ENCODE data around the gene HSPA9. TPM values are rescaled to one million over a fixed set of nuclear protein-coding genes. Genes with fewer than 3 reads are reported as not detected.

The HSPA9 gene
- total and polyA plus RNA-seq, 2 of the 13 experiments (the other 11 are each of a cell fraction or from before 2014, with no cell fraction given), result 165 to 478 TPM

DNA sequence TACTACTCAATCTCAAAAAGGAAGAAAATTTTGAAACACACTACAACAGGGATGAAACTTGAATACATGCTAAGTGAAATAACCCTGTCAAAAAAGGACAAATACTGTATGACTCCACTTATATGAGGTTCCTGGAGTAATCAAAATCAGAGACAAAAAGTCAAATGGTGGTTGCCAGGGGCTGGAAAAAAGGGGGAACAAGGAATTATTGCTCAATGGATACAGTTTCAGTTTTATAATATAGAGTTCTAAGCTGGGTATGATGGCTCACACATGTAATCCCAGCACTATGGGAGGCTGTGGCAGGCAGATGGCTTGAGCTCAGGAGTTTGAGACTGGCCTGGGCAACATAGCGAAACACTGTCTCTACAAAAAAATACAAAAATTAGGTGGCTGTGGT, 61.2 kb downstream of the HSPA9 start:
- FAIRE-seq (no peak), DNase-seq (ENCODE audit: low spot score) (no peak), ATAC-seq (no peak)
- WGBS (ENCODE audit: low lambda C conversion rate), result 100% methylated on average over 1 of the region's 1 CpG
- no peaks in the 10 kb centered on the region for H3K9me3 ChIP-seq (ENCODE audit: low read length)
- no peak overlapping the region for H3K9ac ChIP-seq (ENCODE audit: insufficient read depth, low read depth, low read length)
- in situ Hi-C loops (cut with HindIII; ENCODE audit: extremely low pct_ligation_motif_present, low pct_unique_long_range_greater_than_20kb), result no loop called here
- H3K79me2 ChIP-seq (ENCODE audit: insufficient read depth, low read length), result peaks cover 5% of the 10 kb centered on the region
- H3K4me3 ChIP-seq (replicated peaks in 1 of 3; ENCODE audit: insufficient read depth in 1 of 3, low read depth in 2 of 3, low read length in 3 of 3), result no peak overlapping the region
- CTCF ChIA-PET (ENCODE audit: low intra/inter-chr PET ratio, low total read pairs), result no interaction called here
- POLR2A ChIA-PET, result no interaction called here
- intact Hi-C loops (cut with micrococcal nuclease; ENCODE audit: unreplicated experiment), result no loop called here
- no TSS peak for BruUV-seq (replicated peaks)
- no peaks in the 10 kb centered on the region for H3K27me3 ChIP-seq (ENCODE audit: control insufficient read depth in 1 of 2, insufficient read depth in 2 of 2, low read length in 2 of 2)
- peaks cover 33% of the 10 kb centered on the region for H3K4me1 ChIP-seq (ENCODE audit: insufficient read depth, low read length)
- no peak overlapping the region for H2AFZ ChIP-seq (ENCODE audit: low read length)
- H3K27ac ChIP-seq (ENCODE audit: extremely low read length, insufficient read depth, low read length), result no peak overlapping the region
- H4K20me1 ChIP-seq (ENCODE audit: insufficient read depth, low read length), result 0 out of 2 replicates have a peak, but pooled peaks cover 4% of the 10 kb centered on the region
- H3K4me2 ChIP-seq (ENCODE audit: low read depth, low read length), result no peak overlapping the region
- H3K36me3 ChIP-seq (replicated peaks in 1 of 2; ENCODE audit: control insufficient read depth in 1 of 2, insufficient read depth in 2 of 2, low read length in 2 of 2), result peaks cover 24 to 86% of the 10 kb centered on the region in 2 experiments
- TF ChIP-seq, protein P1, sequence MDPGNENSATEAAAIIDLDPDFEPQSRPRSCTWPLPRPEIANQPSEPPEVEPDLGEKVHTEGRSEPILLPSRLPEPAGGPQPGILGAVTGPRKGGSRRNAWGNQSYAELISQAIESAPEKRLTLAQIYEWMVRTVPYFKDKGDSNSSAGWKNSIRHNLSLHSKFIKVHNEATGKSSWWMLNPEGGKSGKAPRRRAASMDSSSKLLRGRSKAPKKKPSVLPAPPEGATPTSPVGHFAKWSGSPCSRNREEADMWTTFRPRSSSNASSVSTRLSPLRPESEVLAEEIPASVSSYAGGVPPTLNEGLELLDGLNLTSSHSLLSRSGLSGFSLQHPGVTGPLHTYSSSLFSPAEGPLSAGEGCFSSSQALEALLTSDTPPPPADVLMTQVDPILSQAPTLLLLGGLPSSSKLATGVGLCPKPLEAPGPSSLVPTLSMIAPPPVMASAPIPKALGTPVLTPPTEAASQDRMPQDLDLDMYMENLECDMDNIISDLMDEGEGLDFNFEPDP (CRISPR knock-in tag; conservative IDR thresholded peaks at IDR 0.05), result no peak
- no peak for TF ChIP-seq HNRNPUL1 (IDR thresholded peaks at IDR 0.05; ENCODE audit: low read depth, low read length)
- TF ChIP-seq TOPORS (CRISPR knock-in tag; IDR thresholded peaks at IDR 0.05), result no peak
- TF ChIP-seq, protein P2, sequence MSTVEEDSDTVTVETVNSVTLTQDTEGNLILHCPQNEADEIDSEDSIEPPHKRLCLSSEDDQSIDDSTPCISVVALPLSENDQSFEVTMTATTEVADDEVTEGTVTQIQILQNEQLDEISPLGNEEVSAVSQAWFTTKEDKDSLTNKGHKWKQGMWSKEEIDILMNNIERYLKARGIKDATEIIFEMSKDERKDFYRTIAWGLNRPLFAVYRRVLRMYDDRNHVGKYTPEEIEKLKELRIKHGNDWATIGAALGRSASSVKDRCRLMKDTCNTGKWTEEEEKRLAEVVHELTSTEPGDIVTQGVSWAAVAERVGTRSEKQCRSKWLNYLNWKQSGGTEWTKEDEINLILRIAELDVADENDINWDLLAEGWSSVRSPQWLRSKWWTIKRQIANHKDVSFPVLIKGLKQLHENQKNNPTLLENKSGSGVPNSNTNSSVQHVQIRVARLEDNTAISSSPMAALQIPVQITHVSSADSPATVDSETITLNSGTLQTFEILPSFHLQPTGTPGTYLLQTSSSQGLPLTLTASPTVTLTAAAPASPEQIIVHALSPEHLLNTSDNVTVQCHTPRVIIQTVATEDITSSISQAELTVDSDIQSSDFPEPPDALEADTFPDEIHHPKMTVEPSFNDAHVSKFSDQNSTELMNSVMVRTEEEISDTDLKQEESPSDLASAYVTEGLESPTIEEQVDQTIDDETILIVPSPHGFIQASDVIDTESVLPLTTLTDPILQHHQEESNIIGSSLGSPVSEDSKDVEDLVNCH (CRISPR knock-in tag; IDR thresholded peaks at IDR 0.05), result no peak
- no peak for TF ChIP-seq ZNF17 (CRISPR knock-in tag; IDR thresholded peaks at IDR 0.05)
- no peak for TF ChIP-seq ATM (IDR thresholded peaks at IDR 0.05; ENCODE audit: borderline replicate concordance)
- no peak for TF ChIP-seq ZNF709 (CRISPR knock-in tag; IDR thresholded peaks at IDR 0.05)
- TF ChIP-seq FOXM1 (CRISPR knock-in tag; IDR thresholded peaks at IDR 0.05), result no peak
- no peak for TF ChIP-seq ZNF781 (CRISPR knock-in tag; IDR thresholded peaks at IDR 0.05; ENCODE audit: borderline replicate concordance, not compliant biosample characterization)
- no peak for TF ChIP-seq SNAI1 (CRISPR knock-in tag; IDR thresholded peaks at IDR 0.05; ENCODE audit: borderline replicate concordance)
- TF ChIP-seq ZNF251 (CRISPR knock-in tag; IDR thresholded peaks at IDR 0.05), result no peak
- TF ChIP-seq, protein P3, sequence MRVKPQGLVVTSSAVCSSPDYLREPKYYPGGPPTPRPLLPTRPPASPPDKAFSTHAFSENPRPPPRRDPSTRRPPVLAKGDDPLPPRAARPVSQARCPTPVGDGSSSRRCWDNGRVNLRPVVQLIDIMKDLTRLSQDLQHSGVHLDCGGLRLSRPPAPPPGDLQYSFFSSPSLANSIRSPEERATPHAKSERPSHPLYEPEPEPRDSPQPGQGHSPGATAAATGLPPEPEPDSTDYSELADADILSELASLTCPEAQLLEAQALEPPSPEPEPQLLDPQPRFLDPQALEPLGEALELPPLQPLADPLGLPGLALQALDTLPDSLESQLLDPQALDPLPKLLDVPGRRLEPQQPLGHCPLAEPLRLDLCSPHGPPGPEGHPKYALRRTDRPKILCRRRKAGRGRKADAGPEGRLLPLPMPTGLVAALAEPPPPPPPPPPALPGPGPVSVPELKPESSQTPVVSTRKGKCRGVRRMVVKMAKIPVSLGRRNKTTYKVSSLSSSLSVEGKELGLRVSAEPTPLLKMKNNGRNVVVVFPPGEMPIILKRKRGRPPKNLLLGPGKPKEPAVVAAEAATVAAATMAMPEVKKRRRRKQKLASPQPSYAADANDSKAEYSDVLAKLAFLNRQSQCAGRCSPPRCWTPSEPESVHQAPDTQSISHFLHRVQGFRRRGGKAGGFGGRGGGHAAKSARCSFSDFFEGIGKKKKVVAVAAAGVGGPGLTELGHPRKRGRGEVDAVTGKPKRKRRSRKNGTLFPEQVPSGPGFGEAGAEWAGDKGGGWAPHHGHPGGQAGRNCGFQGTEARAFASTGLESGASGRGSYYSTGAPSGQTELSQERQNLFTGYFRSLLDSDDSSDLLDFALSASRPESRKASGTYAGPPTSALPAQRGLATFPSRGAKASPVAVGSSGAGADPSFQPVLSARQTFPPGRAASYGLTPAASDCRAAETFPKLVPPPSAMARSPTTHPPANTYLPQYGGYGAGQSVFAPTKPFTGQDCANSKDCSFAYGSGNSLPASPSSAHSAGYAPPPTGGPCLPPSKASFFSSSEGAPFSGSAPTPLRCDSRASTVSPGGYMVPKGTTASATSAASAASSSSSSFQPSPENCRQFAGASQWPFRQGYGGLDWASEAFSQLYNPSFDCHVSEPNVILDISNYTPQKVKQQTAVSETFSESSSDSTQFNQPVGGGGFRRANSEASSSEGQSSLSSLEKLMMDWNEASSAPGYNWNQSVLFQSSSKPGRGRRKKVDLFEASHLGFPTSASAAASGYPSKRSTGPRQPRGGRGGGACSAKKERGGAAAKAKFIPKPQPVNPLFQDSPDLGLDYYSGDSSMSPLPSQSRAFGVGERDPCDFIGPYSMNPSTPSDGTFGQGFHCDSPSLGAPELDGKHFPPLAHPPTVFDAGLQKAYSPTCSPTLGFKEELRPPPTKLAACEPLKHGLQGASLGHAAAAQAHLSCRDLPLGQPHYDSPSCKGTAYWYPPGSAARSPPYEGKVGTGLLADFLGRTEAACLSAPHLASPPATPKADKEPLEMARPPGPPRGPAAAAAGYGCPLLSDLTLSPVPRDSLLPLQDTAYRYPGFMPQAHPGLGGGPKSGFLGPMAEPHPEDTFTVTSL (CRISPR knock-in tag; IDR thresholded peaks at IDR 0.05; ENCODE audit: borderline replicate concordance), result no peak
- TF ChIP-seq ZBTB7B (CRISPR knock-in tag; IDR thresholded peaks at IDR 0.05), result no peak
- TF ChIP-seq, protein P4, sequence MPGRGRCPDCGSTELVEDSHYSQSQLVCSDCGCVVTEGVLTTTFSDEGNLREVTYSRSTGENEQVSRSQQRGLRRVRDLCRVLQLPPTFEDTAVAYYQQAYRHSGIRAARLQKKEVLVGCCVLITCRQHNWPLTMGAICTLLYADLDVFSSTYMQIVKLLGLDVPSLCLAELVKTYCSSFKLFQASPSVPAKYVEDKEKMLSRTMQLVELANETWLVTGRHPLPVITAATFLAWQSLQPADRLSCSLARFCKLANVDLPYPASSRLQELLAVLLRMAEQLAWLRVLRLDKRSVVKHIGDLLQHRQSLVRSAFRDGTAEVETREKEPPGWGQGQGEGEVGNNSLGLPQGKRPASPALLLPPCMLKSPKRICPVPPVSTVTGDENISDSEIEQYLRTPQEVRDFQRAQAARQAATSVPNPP (CRISPR knock-in tag; IDR thresholded peaks at IDR 0.05), result no peak
- no peak for TF ChIP-seq ZNF83 (CRISPR knock-in tag; IDR thresholded peaks at IDR 0.05; ENCODE audit: borderline replicate concordance)
- no peak for TF ChIP-seq RFX3 (CRISPR knock-in tag; IDR thresholded peaks at IDR 0.05)
